HEK293 (cell line): ENCODE data around the gene ZNF783.

Source experiments
- CTCF ChIA-PET: fragments of 350-600 bp; formaldehyde crosslinking; extraction: SDS; loops from one replicate; lab custom pipeline; 2021; ENCODE audit warnings: antibody characterized with exemption; lab: Yijun Ruan, JAX
- POLR2A ChIA-PET: fragments of 300-600 bp; formaldehyde crosslinking; extraction: SDS; loops from one replicate; lab custom pipeline; 2020; ENCODE audit warnings: antibody characterized with exemption, inconsistent platforms; lab: Yijun Ruan, JAX
- H3K27ac ChIP-seq: fragments of 200-500 bp; sonication (Bioruptor generic); 2 replicates; pipeline ENCODE4 v1.5.1; 2014; ENCODE audit warnings: low read depth, low read length, control low read depth, inconsistent platforms; ENCODE audit errors: extremely low read depth
- H3K36me3 ChIP-seq, 2 experiments: fragments of 200-500 bp in 1 of 2; sonication (Bioruptor generic) in 1 of 2; 1 replicate in 1 of 2; 2 replicates in 1 of 2; pipeline ENCODE4 v1.5.1; 2014 to 2017; ENCODE audit warnings: inconsistent platforms in 2 of 2, low read length in 2 of 2; ENCODE audit not compliant: control insufficient read depth in 2 of 2, insufficient read depth in 1 of 2
- H3K4me1 ChIP-seq: fragments of 200-500 bp; sonication (Bioruptor generic); 2 replicates; pipeline ENCODE4 v1.5.1; 2014; ENCODE audit warnings: mild to moderate bottlenecking, low read length, inconsistent platforms; ENCODE audit not compliant: control insufficient read depth, insufficient read depth
- H3K4me3 ChIP-seq: 2 replicates; pipeline ENCODE4 v1.5.1; 2011; ENCODE audit warnings: low read depth, mild to moderate bottlenecking, control low read depth, low read length, moderate library complexity
- H3K9me3 ChIP-seq: fragments of 200-500 bp; sonication (Bioruptor generic); 2 replicates; pipeline ENCODE4 v1.5.1; 2014; ENCODE audit warnings: low read depth, low read length, inconsistent platforms; ENCODE audit not compliant: control insufficient read depth, insufficient read depth
- HOXA7 ChIP-seq: sonication (generic); formaldehyde crosslinking; IDR thresholded peaks from 2 replicates; pipeline ENCODE4 v1.8.1; 2022; ENCODE audit warnings: missing genetic modification reagents, borderline replicate concordance
- PRDM2 ChIP-seq: fragments of 450-650 bp; formaldehyde crosslinking; IDR thresholded peaks from 2 replicates; pipeline ENCODE4 v1.5.1; 2016; ENCODE audit warnings: missing biosample characterization, missing genetic modification characterization, borderline replicate concordance
- ZFHX2 ChIP-seq: fragments of 450-650 bp; formaldehyde crosslinking; conservative IDR thresholded peaks from 2 replicates; pipeline ENCODE4 v1.5.1; 2016; ENCODE audit warnings: missing biosample characterization, missing genetic modification characterization
- ZIC2 ChIP-seq: fragments of 450-650 bp; formaldehyde crosslinking; IDR thresholded peaks from 2 replicates; pipeline ENCODE4 v1.5.1; 2016; ENCODE audit warnings: missing biosample characterization, missing genetic modification characterization
- ZNF18 ChIP-seq: fragments of 450-650 bp; formaldehyde crosslinking; IDR thresholded peaks from 2 replicates; pipeline ENCODE4 v1.5.1; 2016; ENCODE audit warnings: missing biosample characterization, missing genetic modification characterization
- ZNF24 ChIP-seq: fragments of 450-650 bp; formaldehyde crosslinking; IDR thresholded peaks from 2 replicates; pipeline ENCODE4 v1.5.1; 2016; ENCODE audit warnings: missing biosample characterization, missing genetic modification characterization
- ZNF341 ChIP-seq: fragments of 450-650 bp; formaldehyde crosslinking; IDR thresholded peaks from 2 replicates; pipeline ENCODE4; 2016; ENCODE audit warnings: low read depth, missing biosample characterization, missing genetic modification characterization
- ZNF629 ChIP-seq: fragments of 450-650 bp; formaldehyde crosslinking; IDR thresholded peaks from 2 replicates; pipeline ENCODE4 v1.5.1; 2017; ENCODE audit warnings: missing biosample characterization, missing genetic modification characterization
- ZNF645 ChIP-seq: fragments of 450-650 bp; formaldehyde crosslinking; IDR thresholded peaks from 2 replicates; pipeline ENCODE4; 2016; ENCODE audit warnings: missing biosample characterization, missing genetic modification characterization
- ZNF658 ChIP-seq: fragments of 450-650 bp; formaldehyde crosslinking; IDR thresholded peaks from 2 replicates; pipeline ENCODE4; 2016; ENCODE audit warnings: missing biosample characterization, missing genetic modification characterization

Gene ZNF783

GRCh38 chr7:149289262-149289661 is 27.3 kb downstream of the ZNF783 start:
- CTCF ChIA-PET = no interaction called here
- Histone ChIP-seq H3K27ac (no peak overlapping the region), H3K4me1 (no peaks in the 10 kb centered on the region), H3K9me3 (no peaks in the 10 kb centered on the region), H3K4me3 (no peak overlapping the region), H3K36me3 (peaks cover 0 to 21% of the 10 kb centered on the region in 2 experiments; a peak in 1 of 3 replicates)
- POLR2A ChIA-PET = interaction anchor here (0.6 kb wide), 1 partner anchor 174 kb away, joined by 3 read pairs; no protein-coding TSS in a partner anchor
- no peak for TF ChIP-seq PRDM2
- TF ChIP-seq HOXA7 = no peak
- TF ChIP-seq ZNF341 (tag by site-specific recombination) = no peak
- no peak for TF ChIP-seq ZNF629 (tag by site-specific recombination)
- TF ChIP-seq ZNF658 (tag by site-specific recombination) = no peak

- ChIA-PET CTCF (interaction anchor here (0.6 to 1.5 kb wide), 5 partner anchors 20 to 269 kb away, joined by 3 to 4 read pairs (median 4); no protein-coding TSS in a partner anchor), POLR2A (no interaction called here)
- Histone ChIP-seq H3K27ac (no peak overlapping the region), H3K4me3 (no peak overlapping the region), H3K9me3 (no peaks in the 10 kb centered on the region), H3K4me1 (no peaks in the 10 kb centered on the region), H3K36me3 (peaks cover 0 to 23% of the 10 kb centered on the region in 2 experiments; a peak in 1 of 3 replicates)
- TF ChIP-seq ZNF18 (tag by site-specific recombination) (no peak), ZNF24 (tag by site-specific recombination) (no peak)
These were observed 27.9 kb downstream of the ZNF783 start for GRCh38 chr7:149289856-149290255.

GRCh38 chr7:149291036-149291780 is 29.2 kb downstream of the ZNF783 start:
- Histone ChIP-seq H3K9me3 (no peaks in the 10 kb centered on the region), H3K4me1 (no peaks in the 10 kb centered on the region), H3K4me3 (no peak overlapping the region), H3K36me3 (peaks cover 0 to 29% of the 10 kb centered on the region in 2 experiments; a peak in 1 of 3 replicates), H3K27ac (no peak overlapping the region)
- ChIA-PET POLR2A (no interaction called here), CTCF (interaction anchor here (0.9 to 1.5 kb wide), 4 partner anchors 19 to 451 kb away, joined by 3 to 5 read pairs (median 4); no protein-coding TSS in a partner anchor)
- TF ChIP-seq ZNF645 = no peak
- 0 out of 2 replicates have a peak, but pooled peaks have one; percentile 21 for TF ChIP-seq ZFHX2 (tag by site-specific recombination)
- TF ChIP-seq ZIC2 (tag by site-specific recombination) = peak; percentile 69
